Measurements from ENCODE around the gene FHIT. TPM values are rescaled to one million over a fixed set of nuclear protein-coding genes. Genes with fewer than 3 reads are reported as not detected.

FHIT gene
- total and polyA plus RNA-seq, 10 of the 15 experiments (the other 5 are each of a cell fraction or from before 2014, with no cell fraction given): 4.2 to 14.9 (median 9.4) TPM

- POLR2A ChIA-PET: no interaction called here
- Histone ChIP-seq H3K27me3 (replicated peaks in 1 of 2; ENCODE audit: control insufficient read depth in 2 of 2, insufficient read depth in 2 of 2, low read length in 1 of 2) (no peaks in the 10 kb centered on the region), H3K36me3 (ENCODE audit: control insufficient read depth in 2 of 2, insufficient read depth in 2 of 2, low read length in 1 of 2) (no peaks in the 10 kb centered on the region), H3K9me3 (replicated peaks; ENCODE audit: control insufficient read depth, insufficient read depth, low read length) (no peaks in the 10 kb centered on the region; the same call in 2 of the 3 replicates), H3K79me2 (ENCODE audit: control insufficient read depth, insufficient read depth, low read length) (no peaks in the 10 kb centered on the region), H3K4me1 (ENCODE audit: control insufficient read depth, insufficient read depth, low read length) (no peaks in the 10 kb centered on the region), H2AFZ (ENCODE audit: control insufficient read depth, low read depth, low read length) (no peak overlapping the region), H3K27ac (ENCODE audit: control insufficient read depth, insufficient read depth) (no peak overlapping the region), H3K4me3 (no peak overlapping the region), H3K9ac (ENCODE audit: control insufficient read depth, insufficient read depth, low read length) (no peak overlapping the region), H4K20me1 (ENCODE audit: control insufficient read depth, insufficient read depth) (no peaks in the 10 kb centered on the region), H3K4me2 (ENCODE audit: control insufficient read depth, insufficient read depth) (no peak overlapping the region)
- no TSS peak for BruUV-seq (replicated peaks)
- SMC1A ChIA-PET (ENCODE audit: uncharacterized antibody, unreplicated experiment): no interaction called here
- no peak for TF ChIP-seq ZNF207 (IDR thresholded peaks at IDR 0.05; ENCODE audit: borderline replicate concordance)
- TF ChIP-seq ATF2 (IDR thresholded peaks at IDR 0.05; ENCODE audit: low read length): no peak
- TF ChIP-seq JUNB (IDR thresholded peaks at IDR 0.05): no peak
- DNase-seq (ENCODE audit: low read depth, low spot score) (no peak), FAIRE-seq (no peak), ATAC-seq (no peak)
- in situ Hi-C loops (cut with MboI): no loop called here
- intact Hi-C loops (cut with micrococcal nuclease; ENCODE audit: unreplicated experiment): no loop called here
- WGBS (ENCODE audit: insufficient coverage, insufficient replicate concordance, low lambda C conversion rate, missing lambda C conversion rate): 93% methylated on average over 2 of the region's 2 CpGs
- CTCF ChIA-PET: no interaction called here
- RAD21 ChIA-PET (ENCODE audit: unreplicated experiment): no interaction called here
These were observed 296.2 kb downstream of the FHIT start for GRCh38 chr3:60955034-60955433.

- SMC1A ChIA-PET (ENCODE audit: uncharacterized antibody, unreplicated experiment): interaction anchor here (2.5 kb wide), 1 partner anchor 10 kb away, joined by 5 read pairs; no protein-coding TSS in a partner anchor
- TF ChIP-seq SIN3A (IDR thresholded peaks at IDR 0.05; ENCODE audit: low read depth, low read length) (no peak), ZZZ3 (IDR thresholded peaks at IDR 0.05; ENCODE audit: control insufficient read depth, insufficient read length, low read depth) (no peak), POLR2AphosphoS5 (IDR thresholded peaks at IDR 0.05; ENCODE audit: low read length) (no peak), E2F8 (IDR thresholded peaks at IDR 0.05; ENCODE audit: low read depth, partially characterized antibody) (no peak), SREBF2 (IDR thresholded peaks at IDR 0.05; ENCODE audit: low read length) (no peak), PBX3 (IDR thresholded peaks at IDR 0.05; ENCODE audit: insufficient replicate concordance, low read depth, low read length) (no peak), HCFC1 (IDR thresholded peaks at IDR 0.05; ENCODE audit: low read length) (no peak), POU2F2 (IDR thresholded peaks at IDR 0.05; ENCODE audit: borderline replicate concordance, low read depth, low read length) (no peak), RAD51 (IDR thresholded peaks at IDR 0.05) (no peak), PKNOX1 (IDR thresholded peaks at IDR 0.05) (no peak)
These were observed 297.2 kb downstream of the FHIT start for GRCh38 chr3:60954048-60954447.

More at GRCh38 chr3:60954048-60954447, 297.2 kb downstream of the FHIT start:
- ATAC-seq: no peak
- H2AFZ ChIP-seq (ENCODE audit: control insufficient read depth, low read depth, low read length): no peak overlapping the region
- H3K27me3 ChIP-seq (replicated peaks in 1 of 2; ENCODE audit: control insufficient read depth in 2 of 2, insufficient read depth in 2 of 2, low read length in 1 of 2): no peaks in the 10 kb centered on the region
- H3K4me1 ChIP-seq (ENCODE audit: control insufficient read depth, insufficient read depth, low read length): no peaks in the 10 kb centered on the region
- CTCF ChIA-PET: no interaction called here
- no peaks in the 10 kb centered on the region; the same call in 2 of the 3 replicates for H3K9me3 ChIP-seq (replicated peaks; ENCODE audit: control insufficient read depth, insufficient read depth, low read length)
- no peak overlapping the region for H3K4me3 ChIP-seq
- H3K79me2 ChIP-seq (ENCODE audit: control insufficient read depth, insufficient read depth, low read length): no peaks in the 10 kb centered on the region
- no peak for DNase-seq (ENCODE audit: low read depth, low spot score)
- RAD21 ChIA-PET (ENCODE audit: unreplicated experiment): no interaction called here
- in situ Hi-C loops (cut with MboI): no loop called here
- intact Hi-C loops (cut with micrococcal nuclease; ENCODE audit: unreplicated experiment): no loop called here
- H3K36me3 ChIP-seq (ENCODE audit: control insufficient read depth in 2 of 2, insufficient read depth in 2 of 2, low read length in 1 of 2): no peaks in the 10 kb centered on the region
- POLR2A ChIA-PET: no interaction called here
- no peak overlapping the region for H3K4me2 ChIP-seq (ENCODE audit: control insufficient read depth, insufficient read depth)
- no peaks in the 10 kb centered on the region for H4K20me1 ChIP-seq (ENCODE audit: control insufficient read depth, insufficient read depth)
- FAIRE-seq: no peak
- no peak overlapping the region for H3K27ac ChIP-seq (ENCODE audit: control insufficient read depth, insufficient read depth)
- 0% methylated on average over 2 of the region's 2 CpGs for WGBS (ENCODE audit: insufficient coverage, insufficient replicate concordance, low lambda C conversion rate, missing lambda C conversion rate)
- H3K9ac ChIP-seq (ENCODE audit: control insufficient read depth, insufficient read depth, low read length): no peak overlapping the region
- no TSS peak for BruUV-seq (replicated peaks)
